ENCODE measurements around the gene SNIP1.
"Not testable (repeated sequence)": the region's sequence is repeated elsewhere in the genome, so short reads cannot be mapped to it uniquely, and the experiment has no call there.

The SNIP1 gene, protein sequence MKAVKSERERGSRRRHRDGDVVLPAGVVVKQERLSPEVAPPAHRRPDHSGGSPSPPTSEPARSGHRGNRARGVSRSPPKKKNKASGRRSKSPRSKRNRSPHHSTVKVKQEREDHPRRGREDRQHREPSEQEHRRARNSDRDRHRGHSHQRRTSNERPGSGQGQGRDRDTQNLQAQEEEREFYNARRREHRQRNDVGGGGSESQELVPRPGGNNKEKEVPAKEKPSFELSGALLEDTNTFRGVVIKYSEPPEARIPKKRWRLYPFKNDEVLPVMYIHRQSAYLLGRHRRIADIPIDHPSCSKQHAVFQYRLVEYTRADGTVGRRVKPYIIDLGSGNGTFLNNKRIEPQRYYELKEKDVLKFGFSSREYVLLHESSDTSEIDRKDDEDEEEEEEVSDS

DNA sequence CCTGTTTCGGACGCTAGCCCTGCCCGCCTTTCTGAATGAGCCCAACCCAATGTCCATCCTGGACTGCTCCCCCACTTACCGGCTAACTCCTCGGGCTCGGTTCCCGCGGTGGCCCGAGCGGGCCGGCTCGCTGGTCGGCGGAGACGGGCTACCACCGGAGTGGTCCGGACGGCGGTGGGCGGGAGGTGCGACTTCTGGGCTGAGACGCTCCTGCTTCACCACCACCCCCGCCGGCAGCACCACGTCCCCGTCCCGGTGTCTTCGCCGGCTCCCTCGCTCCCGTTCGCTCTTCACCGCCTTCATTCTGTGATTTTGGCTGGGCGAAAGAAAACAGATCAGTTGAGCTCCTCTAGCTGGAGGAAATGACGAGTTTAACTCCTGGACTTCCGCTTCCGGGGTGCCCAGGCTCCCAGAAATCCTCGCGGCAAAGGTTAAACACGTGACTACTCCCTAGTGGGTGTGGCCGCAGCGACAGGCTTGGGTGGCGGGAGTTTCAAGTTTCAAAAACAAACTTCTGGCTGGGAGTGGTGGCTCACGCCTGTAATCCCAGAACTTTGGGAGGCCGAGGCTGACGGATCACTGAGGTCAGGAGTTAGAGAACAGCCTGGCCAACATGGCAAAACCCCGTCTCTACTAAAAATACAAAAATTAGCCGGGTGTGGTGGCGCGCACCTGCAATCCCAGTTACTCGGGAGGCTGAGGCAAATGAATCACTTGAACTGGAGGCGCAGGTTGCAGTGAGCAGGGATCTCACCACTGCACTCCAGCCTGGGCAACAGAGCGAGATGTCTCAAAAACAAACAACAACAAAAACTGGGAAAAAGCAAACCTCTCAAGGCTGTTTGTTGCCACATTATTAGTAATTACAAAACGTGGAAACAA lies at the start of gene SNIP1:
TSS of gene SNIP1 (minus strand) at position 367 of the 882 bp plus-strand sequence. CDS start at position 303, 64 bp downstream.
- peak; percentile 91 for DNase-seq
- in situ Hi-C loops (cut with MboI; ENCODE audit: low pct_unique_long_range_greater_than_20kb, low sequenced_read_pairs): no loop called here

DNA sequence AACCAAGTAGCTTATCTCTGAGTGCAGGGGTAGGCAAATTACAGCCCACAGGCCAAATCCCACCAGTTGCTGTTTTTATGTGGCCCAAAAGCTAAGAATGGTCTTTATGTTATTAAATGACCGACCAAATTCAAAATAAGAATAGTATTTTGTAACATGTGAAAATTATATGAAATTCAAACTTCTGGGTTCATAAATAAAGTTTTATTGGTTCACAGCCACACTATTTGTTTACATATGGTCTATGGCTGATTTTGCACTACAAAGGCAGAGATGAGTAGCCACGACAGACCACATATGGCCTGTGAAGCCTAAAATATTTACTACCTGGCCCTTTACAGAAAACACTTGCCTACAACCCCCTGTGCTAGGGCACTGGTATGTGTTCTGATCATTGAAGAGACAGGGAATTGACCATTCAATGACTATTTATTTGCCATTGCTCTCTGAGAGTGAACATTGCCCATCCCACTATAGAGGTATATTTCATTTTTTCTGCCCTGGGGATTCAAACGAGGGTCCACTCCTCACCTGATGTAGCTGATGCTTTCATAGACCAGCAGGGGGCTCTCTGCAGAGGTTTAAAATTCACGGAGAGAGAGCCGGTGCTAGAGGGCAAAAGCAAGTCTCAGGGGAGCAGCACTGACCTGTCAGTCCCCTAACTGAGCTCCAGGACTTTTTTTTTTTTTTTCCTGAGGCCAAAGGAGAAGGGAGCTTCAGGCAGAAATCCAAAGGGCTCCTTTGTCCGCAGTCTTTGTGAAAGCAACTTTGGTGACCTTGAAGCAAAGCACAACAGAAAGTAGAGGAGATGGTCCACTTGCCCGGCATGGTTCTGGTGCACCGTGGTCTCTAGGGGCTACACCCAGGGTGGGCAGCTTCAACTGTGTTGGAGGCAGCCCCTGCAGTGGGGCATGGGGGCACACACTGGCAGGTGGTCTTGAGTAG lies 48.9 kb upstream of the SNIP1 start:
- in situ Hi-C loops (cut with MboI; ENCODE audit: low pct_unique_long_range_greater_than_20kb, low sequenced_read_pairs): no loop called here

DNA sequence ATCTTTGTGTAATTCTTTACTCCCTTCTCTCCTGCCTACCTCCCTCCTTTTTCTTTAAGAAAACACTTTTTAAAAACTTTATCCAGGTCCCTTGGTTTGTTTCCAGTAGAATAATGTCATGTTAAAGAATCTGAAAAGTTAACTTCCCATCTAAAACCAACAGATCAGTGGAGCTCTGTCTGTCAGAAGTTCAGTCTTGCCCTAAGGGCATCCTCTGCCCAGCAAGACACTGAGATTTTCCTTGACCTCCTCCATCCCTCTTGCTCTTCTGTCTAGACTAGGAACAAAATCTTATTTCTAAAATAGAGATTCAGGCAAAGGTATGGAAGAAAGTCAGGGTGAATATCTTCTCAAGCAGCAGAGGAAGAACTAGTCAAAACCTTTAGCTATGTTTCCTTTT lies 47.3 kb upstream of the SNIP1 start:
- in situ Hi-C loops (cut with MboI; ENCODE audit: low pct_unique_long_range_greater_than_20kb, low sequenced_read_pairs): no loop called here
- DNase-seq: no peak

More for the DNA sequence above, 48.9 kb upstream of the SNIP1 start:
- DNase-seq: peak; percentile 40

DNA sequence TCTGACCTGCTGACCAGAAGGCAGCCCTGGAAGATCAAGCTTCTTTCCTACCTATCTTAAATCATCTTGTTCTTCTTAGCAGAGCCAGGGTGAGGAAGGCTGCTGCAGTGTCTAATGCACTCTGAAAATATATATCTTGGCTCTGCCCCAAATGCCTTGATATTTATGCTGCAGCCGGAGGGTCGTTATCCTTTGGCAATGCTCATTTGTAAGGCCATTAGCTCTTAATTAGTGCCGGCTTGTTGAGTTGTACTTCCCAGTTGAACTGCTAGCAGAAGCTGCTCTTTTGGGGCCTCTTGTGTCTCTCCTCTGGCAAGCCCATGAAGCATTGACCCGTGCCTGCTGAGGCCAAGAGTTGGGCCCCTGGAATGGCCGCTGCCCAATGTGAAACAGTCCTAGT lies 45.8 kb upstream of the SNIP1 start:
- no peak for DNase-seq
- in situ Hi-C loops (cut with MboI; ENCODE audit: low pct_unique_long_range_greater_than_20kb, low sequenced_read_pairs): no loop called here

DNA sequence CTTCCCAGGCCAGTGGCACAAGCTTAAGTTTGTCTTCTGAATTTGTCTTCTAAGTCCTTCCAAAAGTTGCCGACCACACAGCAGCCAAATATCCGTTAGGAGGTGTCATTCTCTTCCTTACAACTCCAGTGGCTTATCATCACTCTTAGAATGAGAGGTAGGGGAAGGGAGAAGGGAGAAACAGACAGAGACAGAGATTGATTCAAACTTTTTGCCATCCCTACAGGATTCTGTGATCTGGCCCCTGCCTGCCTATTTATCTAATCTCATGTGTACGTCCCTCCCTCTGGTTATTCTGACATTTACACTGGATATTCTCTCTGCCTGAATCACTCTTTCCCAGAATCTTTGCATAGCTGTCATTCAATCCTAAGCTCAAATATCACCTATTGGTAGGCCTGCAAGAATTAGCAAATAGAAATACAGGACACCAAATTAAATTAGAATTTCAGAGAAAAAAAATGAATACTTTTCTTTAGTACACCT lies 42.1 kb upstream of the SNIP1 start:
- in situ Hi-C loops (cut with MboI; ENCODE audit: low pct_unique_long_range_greater_than_20kb, low sequenced_read_pairs): no loop called here
- DNase-seq: no peak

DNA sequence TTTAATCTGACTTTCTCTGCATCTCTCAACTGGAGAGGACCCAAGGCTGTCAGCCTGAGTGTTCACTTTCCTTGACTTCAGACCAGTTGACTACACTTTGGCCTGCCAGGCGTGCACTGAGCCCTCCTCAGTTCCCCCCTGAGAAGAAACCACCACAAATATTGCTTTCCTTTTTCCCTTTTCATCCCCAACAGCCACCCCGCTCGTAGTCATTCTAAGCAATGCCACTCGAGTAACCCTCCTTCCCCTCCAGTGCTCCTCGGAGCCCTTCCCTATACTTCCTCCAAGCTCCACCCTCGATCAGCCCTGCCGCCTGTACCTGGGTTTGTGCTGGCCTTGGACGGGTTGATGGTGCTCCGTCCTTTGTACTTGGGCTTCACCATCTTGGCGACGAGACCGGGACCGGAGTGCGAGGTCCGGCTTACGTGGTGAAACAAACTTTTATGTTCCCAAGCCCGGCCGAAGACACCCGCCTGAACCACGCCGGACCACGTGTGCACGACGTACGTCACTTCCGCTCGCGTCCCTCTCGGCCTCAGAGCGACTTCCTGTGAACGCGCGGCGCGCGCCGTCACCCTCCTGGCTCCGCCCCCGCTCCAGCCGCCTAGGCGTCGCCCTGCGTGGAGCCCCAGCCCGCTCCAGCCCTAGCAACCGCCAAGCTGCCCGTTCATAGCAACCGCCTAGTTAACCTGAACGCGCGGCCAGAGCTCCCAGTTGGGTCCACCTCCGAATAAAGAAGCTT lies 41.5 kb upstream of the SNIP1 start, which contains the start of gene GNL2:
TSS of gene GNL2 (minus strand) at position 498 of the 742 bp plus-strand sequence. CDS start at position 383, 115 bp downstream.
- in situ Hi-C loops (cut with MboI; ENCODE audit: low pct_unique_long_range_greater_than_20kb, low sequenced_read_pairs): no loop called here
- DNase-seq: peak; percentile 97

DNA sequence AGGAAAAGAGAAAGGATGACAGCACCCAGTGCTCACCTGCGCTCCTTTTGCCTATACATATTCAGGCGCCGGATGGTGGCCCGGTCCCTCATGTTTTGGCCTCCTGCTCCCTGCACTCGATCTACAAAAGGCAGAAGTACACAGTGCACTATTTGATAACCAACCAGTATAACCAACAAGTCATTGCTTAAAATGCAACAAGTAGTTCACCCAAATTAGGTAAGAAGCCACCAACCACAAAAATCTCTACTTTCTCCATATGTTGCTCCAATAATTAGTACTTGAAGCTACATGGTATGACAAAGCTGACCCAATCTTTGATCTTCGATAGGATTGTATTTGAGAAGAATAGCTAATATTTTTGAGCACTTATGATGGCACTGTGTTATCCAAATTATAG lies 39.6 kb upstream of the SNIP1 start:
- in situ Hi-C loops (cut with MboI; ENCODE audit: low pct_unique_long_range_greater_than_20kb, low sequenced_read_pairs): no loop called here
- no peak for DNase-seq

DNA sequence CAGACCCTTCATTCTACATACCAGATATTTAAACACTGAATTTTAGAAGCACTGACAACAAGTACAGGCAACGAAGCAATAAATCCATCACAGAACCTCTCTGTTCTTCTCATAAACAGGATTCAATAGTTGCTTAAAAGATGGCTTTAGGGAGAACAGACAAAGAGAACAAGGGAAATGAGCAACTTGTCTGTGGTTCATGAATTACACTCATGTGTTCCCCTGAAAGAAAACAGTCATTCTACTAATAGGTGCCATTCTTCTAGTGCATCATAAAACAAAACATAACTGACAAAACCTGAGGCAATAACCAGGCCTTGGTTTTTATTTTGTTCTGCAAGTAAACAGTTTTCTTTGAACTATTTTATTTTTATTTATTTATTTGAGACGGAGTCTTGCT lies 34.8 kb upstream of the SNIP1 start:
- DNase-seq: no peak
- in situ Hi-C loops (cut with MboI; ENCODE audit: low pct_unique_long_range_greater_than_20kb, low sequenced_read_pairs): no loop called here

DNA sequence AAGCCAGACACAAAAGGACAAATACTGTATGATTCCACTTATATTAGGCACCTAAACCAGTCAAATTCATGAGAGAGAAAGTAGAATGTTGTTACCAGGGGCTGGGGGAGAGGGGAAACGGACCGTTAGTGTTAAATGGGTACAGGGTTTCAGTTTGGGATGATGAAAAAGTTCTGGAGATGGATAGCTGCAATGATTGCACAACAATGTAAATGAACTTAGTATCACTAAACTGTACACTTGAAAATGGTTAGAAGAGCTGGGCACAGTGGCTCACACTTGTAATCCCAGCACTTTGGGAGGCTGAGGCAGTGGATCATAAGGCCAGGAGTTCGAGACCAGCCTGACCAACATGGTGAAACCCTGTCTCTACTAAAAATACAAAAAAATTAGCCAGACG lies 30.5 kb upstream of the SNIP1 start:
- DNase-seq; in situ Hi-C loops (cut with MboI; ENCODE audit: low pct_unique_long_range_greater_than_20kb, low sequenced_read_pairs): not testable (repeated sequence)

DNA sequence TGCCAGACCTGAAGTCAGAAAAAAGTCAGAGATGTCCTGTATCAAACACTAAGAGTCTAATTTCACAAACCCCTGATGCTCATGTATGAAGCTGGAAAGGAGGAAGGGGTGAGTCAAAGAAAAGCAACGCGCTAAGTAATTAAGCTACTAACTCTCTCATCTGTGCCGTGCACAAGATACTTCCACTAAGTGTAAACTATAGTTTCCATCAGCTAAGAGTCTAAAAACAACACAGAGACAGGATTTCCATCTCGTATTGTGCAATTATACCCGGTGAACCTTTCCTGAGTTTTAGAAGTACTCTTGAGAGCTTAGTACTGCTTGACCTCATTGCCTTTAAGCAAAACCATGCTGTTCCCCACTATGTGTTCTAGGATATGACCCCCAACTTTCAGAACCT lies 21.6 kb upstream of the SNIP1 start:
- in situ Hi-C loops (cut with MboI; ENCODE audit: low pct_unique_long_range_greater_than_20kb, low sequenced_read_pairs): no loop called here
- DNase-seq: no peak

DNA sequence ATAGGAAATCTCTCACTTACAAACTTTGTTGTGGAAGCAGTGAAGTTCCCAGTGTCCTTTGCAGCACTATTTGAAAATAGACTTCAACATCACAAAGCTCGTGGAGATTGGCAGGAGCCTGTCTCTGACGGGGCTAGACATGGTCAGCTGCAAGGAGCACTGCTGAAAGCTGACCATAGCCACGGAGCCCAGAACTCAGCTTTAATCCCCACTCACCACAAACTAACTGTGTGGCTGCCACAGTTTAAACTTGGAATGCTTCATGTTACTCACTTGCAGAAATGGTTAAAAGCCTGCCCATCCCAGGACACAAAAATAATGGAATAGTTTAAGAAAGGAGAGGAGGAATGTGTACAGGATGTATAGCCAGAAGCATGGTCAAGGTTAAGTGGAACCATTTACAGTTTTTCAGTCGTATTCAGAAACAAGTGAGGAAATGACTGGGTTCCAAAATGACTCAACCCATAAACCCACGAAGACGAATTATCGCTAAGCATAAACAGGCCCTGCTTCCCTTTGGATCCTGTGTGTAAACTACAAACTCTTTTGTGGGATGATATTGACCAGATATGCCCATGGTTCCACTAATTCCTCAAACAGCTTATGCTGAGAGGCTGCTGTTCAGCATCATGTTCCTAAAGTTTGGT lies 20.9 kb upstream of the SNIP1 start:
- no peak for DNase-seq
- in situ Hi-C loops (cut with MboI; ENCODE audit: low pct_unique_long_range_greater_than_20kb, low sequenced_read_pairs): no loop called here

DNA sequence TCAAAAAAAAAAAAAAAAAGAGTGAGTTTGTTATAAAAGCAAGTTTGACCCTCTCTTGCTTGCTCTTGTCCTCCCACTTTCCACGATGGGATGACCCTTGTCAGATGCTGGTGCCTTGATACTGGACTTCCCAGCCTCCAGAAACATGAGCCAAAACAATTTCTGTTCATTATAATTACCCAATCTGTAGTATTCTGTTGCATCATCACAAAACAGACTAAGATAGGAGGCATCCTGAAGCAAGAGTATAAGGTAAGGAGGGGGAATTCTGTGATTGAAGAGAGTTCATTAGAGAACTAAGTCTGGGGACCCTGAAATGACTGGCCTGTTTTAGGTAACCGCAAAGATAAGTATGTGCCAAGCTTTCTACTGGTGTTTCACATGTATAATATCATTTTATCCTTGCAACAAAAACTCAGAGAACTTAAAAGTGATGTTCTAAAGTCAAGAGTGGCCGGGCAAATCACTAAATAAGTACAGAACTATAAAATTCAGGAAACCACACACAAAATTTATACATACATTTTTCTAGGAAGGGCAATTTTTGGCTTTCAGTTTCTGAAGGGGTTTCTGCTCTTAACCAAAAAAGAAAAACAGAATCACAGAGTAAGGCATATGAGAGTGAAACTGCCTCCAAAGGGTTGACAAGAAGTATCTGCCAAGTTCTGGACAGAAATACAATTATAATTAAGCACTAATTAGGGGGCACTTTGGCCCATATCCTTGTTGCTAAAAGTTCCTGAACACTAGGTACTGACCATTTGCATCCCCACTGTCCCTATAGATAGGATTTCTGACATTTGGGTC lies 16.6 kb upstream of the SNIP1 start:
- DNase-seq: no peak
- in situ Hi-C loops (cut with MboI; ENCODE audit: low pct_unique_long_range_greater_than_20kb, low sequenced_read_pairs): no loop called here

DNA sequence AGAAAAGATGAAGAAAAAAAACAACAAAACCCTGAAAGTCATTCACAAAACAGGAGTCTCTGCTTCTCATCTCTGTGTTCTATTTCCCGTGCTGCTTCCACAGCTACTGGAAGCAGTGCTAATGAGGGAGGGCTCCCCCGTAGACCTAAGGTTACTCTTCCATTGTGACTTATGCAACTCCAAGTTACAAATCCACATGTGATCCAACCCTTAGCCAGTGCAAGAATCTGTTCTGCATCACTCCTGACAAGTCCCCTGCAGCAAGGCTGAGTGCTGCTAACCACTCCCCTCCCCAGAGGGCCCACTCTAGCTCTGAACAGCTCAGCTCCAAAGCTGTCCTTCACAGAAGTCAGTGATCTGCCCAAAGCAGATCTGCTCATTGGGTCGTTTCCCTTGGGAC lies 12.9 kb upstream of the SNIP1 start:
- in situ Hi-C loops (cut with MboI; ENCODE audit: low pct_unique_long_range_greater_than_20kb, low sequenced_read_pairs): no loop called here
- DNase-seq: no peak

DNA sequence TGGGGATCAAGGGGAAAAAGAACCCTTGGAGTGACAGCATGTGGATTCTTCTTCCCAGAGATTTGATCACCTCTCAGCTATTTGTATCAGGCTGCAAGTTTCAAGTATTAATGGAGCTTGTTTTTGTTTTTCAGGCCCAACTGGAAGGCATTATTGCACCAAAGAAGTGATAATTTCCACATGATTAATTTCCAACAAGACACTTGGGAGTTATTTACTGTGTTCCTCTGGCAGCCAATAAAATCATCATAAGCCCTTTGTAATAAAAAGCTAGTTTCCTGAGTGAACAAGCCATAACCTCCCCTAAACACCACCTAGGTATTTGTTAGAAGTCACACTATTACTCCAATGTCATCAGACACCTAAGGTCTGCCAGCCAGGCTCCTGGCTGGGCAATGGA lies 10.8 kb upstream of the SNIP1 start:
- in situ Hi-C loops (cut with MboI; ENCODE audit: low pct_unique_long_range_greater_than_20kb, low sequenced_read_pairs): no loop called here
- no peak for DNase-seq

DNA sequence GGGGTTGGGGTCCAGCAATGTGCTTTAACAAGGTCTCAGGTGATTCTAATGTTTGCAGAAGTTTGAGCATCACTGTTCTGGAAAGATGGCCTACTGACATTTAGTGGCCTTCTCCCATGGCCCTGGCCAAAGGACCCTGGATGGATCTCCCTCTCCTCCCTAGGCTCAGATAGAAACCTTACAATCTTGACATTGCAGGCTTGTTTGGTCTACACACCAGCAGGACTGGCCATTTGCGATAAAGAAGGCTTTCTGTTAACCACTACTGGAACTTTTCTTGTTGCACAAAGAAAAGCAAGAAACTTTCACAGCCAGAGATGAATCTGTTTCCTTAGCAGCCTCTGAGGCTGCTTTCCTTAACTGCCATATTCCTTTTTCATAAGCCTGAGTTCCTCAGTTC lies 8.9 kb upstream of the SNIP1 start:
- in situ Hi-C loops (cut with MboI; ENCODE audit: low pct_unique_long_range_greater_than_20kb, low sequenced_read_pairs): no loop called here
- DNase-seq: no peak

DNA sequence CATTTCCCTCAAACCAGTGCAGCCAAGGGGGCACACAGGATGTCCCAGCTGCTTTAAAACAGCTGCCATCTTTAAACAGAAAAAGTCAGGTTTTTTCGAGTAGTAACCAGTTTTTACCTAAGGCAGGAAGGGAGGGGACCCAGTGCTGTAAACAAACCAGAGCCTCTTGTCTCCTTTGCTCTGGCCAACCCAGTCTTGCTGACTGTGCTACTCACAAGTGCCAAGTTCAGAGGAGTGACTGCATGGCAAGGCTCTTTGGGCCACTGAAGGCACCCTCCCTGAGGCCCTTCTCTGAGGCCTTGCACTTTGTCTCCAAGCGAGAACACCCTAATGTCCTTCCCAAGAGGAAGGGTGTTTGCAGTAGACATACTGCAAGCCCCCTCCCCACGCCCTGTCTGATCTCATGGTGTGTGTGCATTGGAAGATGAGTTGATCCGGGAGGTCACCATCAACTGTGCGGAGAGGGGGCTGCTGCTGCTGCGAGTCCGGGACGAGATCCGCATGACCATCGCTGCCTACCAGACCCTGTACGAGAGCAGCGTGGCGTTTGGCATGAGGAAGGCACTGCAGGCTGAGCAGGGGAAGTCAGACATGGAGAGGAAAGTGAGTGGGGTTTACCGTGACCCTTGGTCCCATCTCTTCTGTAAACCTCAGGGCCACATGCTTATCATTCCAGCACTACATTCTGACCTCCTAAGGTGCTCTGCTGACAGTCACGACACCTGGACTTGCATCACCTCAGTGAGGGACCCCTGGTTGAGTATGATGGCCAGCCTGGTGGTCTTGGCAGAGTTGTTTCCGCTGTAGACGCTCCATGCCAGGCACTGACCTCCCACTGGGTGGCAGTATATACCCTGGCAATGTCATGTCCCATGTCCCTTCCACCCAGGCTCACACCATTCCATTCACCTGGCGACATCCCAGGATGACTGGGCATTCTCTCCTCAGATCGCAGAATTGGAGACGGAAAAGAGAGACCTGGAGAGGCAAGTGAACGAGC lies 7.3 kb upstream of the SNIP1 start:
- in situ Hi-C loops (cut with MboI; ENCODE audit: low pct_unique_long_range_greater_than_20kb, low sequenced_read_pairs): no loop called here
- DNase-seq: peak; percentile 28
